ENCODE data around the gene OSBP2.
"Not testable (repeated sequence)": the region's sequence is repeated elsewhere in the genome, so short reads cannot be mapped to it uniquely, and the experiment has no call there.

OSBP2 gene

DNA sequence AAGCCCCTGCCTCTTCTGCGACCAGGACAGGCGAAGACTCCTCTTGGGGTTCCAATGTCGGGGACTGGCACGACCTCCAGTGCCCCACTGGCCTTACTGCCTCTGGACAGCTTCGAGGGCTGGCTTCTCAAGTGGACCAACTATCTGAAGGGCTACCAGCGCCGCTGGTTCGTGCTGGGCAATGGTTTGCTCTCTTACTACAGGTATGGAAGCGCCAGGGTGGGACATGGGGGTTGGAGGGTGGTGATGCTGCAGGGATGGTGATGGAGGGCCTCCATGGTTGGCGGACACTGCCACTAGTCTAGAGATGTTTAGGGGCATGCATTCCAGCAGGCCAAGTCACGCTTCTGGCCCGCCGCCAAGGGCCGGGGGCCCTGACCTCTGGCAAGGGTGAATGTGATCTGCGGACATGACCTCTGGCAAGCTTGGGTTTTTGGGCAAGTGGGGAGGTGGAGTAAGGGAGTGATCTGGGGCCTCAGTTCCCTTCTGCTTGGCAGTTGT lies 727 bp downstream of the OSBP2 start:
- TF ChIP-seq, protein P1, sequence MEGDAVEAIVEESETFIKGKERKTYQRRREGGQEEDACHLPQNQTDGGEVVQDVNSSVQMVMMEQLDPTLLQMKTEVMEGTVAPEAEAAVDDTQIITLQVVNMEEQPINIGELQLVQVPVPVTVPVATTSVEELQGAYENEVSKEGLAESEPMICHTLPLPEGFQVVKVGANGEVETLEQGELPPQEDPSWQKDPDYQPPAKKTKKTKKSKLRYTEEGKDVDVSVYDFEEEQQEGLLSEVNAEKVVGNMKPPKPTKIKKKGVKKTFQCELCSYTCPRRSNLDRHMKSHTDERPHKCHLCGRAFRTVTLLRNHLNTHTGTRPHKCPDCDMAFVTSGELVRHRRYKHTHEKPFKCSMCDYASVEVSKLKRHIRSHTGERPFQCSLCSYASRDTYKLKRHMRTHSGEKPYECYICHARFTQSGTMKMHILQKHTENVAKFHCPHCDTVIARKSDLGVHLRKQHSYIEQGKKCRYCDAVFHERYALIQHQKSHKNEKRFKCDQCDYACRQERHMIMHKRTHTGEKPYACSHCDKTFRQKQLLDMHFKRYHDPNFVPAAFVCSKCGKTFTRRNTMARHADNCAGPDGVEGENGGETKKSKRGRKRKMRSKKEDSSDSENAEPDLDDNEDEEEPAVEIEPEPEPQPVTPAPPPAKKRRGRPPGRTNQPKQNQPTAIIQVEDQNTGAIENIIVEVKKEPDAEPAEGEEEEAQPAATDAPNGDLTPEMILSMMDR (conservative IDR thresholded peaks at IDR 0.05), result no peak
- H3K27ac ChIP-seq, result peak overlapping the region; percentile 88

DNA sequence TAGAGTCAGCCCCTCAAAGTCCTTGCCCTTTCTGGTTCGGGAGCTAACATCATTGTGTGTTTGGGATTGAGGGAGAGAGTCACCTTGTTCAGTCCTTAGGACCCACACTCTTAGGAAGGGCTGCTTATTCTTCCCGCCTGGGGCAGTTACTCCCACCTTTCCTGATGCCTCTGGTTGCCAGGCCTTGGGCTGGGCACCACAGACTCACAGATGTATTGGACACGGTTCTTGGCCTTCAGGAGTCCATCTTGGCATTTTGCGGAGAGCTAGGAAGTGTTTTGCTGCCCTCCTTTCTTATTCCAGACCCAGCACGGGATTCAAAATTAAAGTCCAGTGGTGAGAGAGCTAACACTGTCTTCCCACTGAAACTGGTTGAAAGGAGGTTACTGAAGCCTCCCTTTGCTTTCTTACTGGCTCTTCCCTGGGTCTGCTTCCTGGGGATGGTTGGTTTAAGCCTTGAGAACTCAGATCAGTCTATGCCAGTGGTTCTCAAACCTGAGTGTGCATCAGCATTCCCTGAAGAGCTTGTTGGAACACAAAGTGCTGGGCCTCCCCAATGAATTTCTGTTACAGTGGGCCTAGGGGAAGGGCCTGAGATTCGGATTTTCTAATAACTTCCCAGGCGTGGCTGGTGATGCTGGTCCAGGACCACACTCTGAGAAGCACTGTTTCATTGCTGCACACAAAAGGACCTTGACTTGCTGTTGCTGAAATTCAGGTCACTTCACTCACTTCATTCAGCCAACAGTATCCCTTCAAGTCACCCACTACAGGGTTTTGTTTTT lies 1.4 kb downstream of the OSBP2 start:
- H3K27ac ChIP-seq, result no peak overlapping the region
- TF ChIP-seq, protein P1 (conservative IDR thresholded peaks at IDR 0.05), result no peak

- no peak overlapping the region for H3K27ac ChIP-seq
- TF ChIP-seq, protein P1 (conservative IDR thresholded peaks at IDR 0.05), result no peak
Measured at GRCh38 chr22:30697975-30698374, 3.3 kb downstream of the OSBP2 start.

GRCh38 chr22:30701872-30702271 lies 7.2 kb downstream of the OSBP2 start:
- H3K27ac ChIP-seq, result no peak overlapping the region
- TF ChIP-seq, protein P1 (conservative IDR thresholded peaks at IDR 0.05), result no peak

- H3K27ac ChIP-seq, result no peak overlapping the region
- TF ChIP-seq, protein P1 (conservative IDR thresholded peaks at IDR 0.05), result no peak
Measured at GRCh38 chr22:30702856-30703255, 8.2 kb downstream of the OSBP2 start.

- H3K27ac ChIP-seq, result no peak overlapping the region
- TF ChIP-seq, protein P1 (conservative IDR thresholded peaks at IDR 0.05), result no peak
Measured at GRCh38 chr22:30704978-30705377, 10.3 kb downstream of the OSBP2 start.

- TF ChIP-seq, protein P1 (conservative IDR thresholded peaks at IDR 0.05), result no peak
Measured at GRCh38 chr22:30705710-30706651, 11.3 kb downstream of the OSBP2 start.

DNA sequence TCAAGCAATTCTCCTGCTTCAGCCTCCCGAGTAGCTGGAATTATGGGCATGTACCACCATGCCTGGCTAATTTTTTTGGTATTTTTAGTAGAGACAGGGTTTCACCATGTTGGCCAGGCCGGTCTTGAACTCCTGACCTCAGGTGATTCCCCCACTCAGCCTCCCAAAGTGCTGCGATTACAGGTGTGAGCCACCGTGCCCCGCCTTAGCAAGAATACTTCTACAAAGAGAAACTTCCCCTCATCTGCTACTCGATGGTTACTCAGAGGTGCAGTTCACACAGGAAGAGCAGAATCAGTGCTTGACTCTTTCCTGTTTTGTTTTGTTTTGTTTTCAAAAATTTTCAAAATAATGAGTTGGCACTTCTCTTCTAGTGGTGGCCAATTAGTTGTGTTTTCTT lies 15.3 kb downstream of the OSBP2 start:
- H3K27ac ChIP-seq, result not testable (repeated sequence)

More at GRCh38 chr22:30705710-30706651, 11.3 kb downstream of the OSBP2 start:
- H3K27ac ChIP-seq, result no peak overlapping the region

Measured in VCaP (cell line).